D721Med (cell line): ENCODE data around the gene ST3GAL3.

ENCODE experiments used
- DNase-seq: peaks from one replicate; pipeline ENCODE4 v3.0.0; 2011; ENCODE audit warnings: low spot score; ENCODE audit not compliant: insufficient read length
- FAIRE-seq: peaks from 2 replicates; lab custom pipeline; 2011; peaks lifted over from hg19 to GRCh38; lab: Jason Lieb, UNC
- TF ChIP-seq, protein P1 (sequence below): IDR thresholded peaks from 2 replicates; pipeline ENCODE4 v1.5.1; 2012; ENCODE audit warnings: mild to moderate bottlenecking, control low read depth; ENCODE audit not compliant: insufficient read depth; ENCODE audit errors: missing control alignments

The ST3GAL3 gene

DNA sequence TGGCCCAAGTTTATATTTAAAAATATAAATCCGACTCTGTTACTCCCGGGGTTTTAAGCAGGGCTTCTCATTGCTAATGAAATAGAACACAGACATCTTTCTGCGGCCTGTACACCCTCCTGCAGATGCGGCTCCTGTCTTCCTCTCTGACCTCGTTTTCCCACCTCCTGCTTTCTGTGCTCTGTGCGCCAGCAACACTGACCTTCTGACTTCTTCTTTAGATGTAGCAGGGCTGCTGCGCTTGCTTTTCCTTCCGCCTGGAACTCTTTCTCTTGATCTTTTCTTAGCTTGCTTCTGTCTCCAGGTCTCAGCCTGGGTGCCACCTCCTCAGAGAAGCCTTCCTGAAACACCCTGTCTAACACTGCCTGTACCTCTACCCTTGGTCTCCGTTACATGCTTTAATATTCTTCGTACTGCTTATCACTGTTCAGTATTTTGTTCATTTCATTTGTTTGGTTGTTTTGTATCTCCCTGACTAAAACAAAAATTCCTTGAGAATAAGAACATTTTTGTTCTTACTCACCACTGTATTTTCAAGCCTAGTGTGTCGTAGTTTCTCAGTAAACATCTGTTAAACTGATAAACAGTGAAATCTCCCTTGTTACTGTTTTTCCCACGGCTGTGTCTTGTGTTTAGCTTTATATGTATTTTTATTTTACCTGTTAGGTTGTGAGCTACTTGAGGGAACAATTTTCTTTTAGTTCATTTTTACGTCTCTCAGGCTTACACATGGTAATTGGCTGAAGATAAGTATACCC lies 79.0 kb downstream of the ST3GAL3 start:
- DNase-seq: no peak
- TF ChIP-seq, protein P1, sequence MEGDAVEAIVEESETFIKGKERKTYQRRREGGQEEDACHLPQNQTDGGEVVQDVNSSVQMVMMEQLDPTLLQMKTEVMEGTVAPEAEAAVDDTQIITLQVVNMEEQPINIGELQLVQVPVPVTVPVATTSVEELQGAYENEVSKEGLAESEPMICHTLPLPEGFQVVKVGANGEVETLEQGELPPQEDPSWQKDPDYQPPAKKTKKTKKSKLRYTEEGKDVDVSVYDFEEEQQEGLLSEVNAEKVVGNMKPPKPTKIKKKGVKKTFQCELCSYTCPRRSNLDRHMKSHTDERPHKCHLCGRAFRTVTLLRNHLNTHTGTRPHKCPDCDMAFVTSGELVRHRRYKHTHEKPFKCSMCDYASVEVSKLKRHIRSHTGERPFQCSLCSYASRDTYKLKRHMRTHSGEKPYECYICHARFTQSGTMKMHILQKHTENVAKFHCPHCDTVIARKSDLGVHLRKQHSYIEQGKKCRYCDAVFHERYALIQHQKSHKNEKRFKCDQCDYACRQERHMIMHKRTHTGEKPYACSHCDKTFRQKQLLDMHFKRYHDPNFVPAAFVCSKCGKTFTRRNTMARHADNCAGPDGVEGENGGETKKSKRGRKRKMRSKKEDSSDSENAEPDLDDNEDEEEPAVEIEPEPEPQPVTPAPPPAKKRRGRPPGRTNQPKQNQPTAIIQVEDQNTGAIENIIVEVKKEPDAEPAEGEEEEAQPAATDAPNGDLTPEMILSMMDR: no peak
- no peak for FAIRE-seq

DNA sequence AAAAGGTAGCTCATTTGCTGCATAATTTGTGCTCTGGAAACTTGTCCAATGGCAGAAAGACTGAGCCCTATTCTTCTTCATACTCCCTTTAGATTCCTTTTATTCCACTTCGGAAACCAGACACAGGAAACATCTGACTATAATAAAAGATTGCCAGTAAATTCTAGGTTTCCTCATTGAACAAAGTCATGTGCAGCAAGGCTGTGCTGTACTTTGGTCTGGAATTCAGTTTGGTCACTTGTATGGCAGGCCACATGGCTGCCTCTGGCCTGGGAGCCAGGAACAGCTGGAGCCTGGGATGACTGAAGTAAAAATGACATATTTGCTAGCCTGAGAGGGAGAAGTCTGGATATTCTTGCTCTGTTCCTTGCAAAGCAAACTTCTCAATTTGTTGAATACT lies 79.6 kb downstream of the ST3GAL3 start:
- TF ChIP-seq, protein P1: no peak
- FAIRE-seq (no peak), DNase-seq (no peak)

DNA sequence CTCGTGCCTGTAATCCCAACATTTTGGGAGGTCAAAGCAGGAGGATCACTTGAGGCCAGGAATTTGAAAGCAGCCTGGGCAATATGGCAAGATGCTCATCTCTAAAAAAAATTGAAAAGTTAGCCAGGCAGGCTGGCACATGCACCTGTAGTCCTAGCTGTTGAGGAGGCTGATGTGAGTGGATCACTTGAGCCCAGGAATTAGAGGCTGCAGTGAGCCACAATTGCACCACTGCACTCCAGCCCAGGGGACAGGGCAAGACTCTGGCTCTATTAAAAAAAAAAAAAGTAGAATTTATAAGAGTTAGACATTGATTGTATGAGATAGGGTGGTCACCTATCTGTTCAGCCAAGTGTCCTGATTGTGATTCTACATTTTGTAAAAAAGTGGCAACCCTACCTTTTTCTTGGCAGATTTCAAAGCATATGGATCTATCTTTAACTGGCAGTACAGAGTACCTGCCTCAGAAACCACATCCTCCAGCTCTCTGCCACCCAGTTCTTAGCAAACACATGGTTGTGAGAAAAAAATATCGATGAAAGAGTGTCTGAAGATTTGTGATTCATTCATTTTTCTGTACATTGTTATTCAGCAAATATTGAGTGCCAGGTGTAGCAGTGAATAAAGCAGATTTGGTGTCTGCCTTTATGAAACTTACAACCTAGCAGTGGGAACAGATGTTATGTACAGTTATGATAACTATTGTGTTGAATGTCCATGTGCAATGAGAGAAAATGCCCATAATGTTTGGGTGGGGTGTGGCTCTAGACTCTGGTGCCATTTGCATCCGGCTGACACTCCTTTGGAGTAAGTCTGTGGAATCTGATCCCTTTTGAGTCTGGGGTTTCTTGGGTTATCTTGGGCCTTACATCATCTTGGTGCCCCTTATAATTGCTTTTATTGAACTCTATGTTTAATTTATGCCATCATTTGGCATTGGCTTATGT lies 82.5 kb downstream of the ST3GAL3 start:
- DNase-seq (no peak), FAIRE-seq (no peak)
- TF ChIP-seq, protein P1: no peak

DNA sequence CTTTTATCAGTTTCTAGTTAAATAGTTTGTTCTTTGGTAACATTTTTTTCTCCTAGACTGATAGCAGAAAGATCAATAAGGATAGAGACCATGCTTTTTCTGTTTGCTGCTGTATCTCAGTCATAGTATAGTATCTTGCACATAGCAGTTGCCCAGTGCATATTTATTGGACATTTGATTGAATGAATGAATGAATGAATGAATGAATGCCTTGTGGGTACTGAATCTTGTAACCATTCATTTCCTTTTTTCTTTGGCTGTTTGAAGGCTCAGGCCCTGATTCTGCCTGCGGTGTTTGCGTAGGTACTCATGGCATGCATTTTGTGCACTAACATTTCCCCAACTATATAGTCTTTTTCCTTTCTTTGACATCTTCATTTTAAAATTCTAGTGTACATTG lies 83.9 kb downstream of the ST3GAL3 start:
- DNase-seq: no peak
- TF ChIP-seq, protein P1: no peak
- FAIRE-seq: no peak

DNA sequence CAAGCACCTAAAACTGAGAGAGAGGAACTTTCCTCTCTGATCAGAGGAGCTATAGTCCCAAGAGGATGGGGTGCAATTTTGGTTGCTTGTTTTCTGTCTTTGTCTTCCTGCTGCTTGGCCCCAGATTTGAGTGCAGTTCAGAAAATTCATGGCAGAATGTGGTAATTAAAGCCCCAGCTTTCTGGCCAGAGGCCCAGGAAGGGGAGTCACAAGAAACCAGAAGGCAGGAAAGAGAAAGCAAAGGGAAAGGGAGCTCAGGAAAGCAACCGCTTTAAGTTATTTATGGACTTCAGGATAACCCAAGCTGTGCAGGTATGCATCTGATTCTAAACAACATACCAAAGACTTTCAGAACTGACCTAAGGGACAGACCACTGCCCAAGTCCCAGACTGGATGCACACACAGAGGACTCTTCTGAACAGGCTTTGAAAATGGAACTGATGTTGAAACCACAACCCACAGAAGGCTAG lies 88.8 kb downstream of the ST3GAL3 start:
- no peak for DNase-seq
- TF ChIP-seq, protein P1: no peak
- no peak for FAIRE-seq

DNA sequence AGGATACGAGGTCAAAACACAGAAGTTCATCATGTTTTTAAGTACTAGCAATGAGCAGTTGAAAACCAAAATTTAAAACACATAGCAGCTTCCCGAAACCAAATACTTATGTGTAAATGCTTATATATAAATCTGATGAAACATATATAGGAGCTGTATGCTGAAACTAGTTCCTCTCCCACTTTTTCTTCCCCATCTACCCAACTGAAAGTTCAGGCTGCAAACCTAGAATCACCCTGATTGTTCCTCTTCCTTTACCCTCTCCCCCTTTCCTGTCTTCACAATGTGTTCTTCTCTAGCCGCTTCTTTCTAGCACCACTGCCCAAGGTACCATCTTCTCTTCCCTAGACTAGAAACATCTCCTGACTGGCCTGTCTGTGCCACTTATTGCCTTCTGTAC lies 90.6 kb downstream of the ST3GAL3 start:
- TF ChIP-seq, protein P1: no peak
- DNase-seq (no peak), FAIRE-seq (no peak)
